HK-2 (cell line): ENCODE data around the gene HES3.
"Not testable (repeated sequence)": the region's sequence is repeated elsewhere in the genome, so short reads cannot be mapped to it uniquely, and the experiment has no call there.

Source experiments
- DNase-seq: peaks from one replicate; pipeline ENCODE4 v3.0.0-alpha.2; 2018; ENCODE audit not compliant: unreplicated experiment

The HES3 gene

DNA sequence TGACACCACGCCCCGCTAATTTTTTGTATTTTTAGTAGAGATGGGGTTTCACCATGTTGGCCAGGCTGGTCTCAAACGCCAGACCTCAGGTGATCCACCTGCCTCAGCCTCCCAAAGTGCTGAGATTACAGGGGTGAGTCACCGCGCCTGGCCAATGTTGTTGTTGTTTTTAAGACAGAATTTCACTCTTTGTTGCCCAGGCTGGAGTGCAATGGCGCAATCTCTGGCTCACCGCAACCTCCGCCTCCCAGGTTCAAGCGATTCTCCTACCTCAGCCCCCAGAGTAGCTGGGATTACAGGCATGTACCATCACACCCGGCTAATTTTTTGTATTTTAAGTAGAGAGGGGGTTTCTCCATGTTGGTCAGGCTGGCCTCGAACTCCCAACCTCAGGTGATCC lies 24.3 kb upstream of the HES3 start:
- not testable (repeated sequence) for DNase-seq

- DNase-seq: no peak
Observed at GRCh38 chr1:6220236-6220635, 23.7 kb upstream of the HES3 start.

DNA sequence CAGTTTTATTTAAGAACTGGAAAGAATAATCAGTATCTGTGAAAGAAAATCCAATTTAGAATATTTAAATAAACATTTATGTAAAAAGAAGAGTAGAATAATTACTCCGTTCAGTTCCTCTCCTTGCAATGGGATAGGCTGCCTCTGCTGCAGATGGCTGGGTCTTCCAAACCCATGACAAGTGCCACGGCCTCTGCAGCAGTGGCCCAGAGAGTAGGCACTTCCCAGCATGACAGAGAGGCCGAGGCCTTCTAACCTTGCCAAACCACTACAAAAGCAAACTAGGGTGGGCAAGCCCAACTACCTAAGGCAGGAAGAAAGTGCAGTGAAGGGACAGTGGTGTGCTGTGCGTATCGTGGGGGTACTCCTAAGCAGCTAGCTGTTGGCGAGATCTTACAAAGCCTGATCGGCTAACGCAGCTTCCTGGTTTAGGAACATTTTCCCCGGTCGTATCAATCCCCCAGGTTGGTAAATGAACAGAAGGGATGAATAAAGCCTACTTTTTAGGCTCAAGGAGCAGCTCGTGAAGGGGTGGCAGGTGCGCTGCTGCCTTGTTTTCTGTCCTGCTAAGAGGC lies 22.7 kb upstream of the HES3 start:
- DNase-seq: no peak

DNA sequence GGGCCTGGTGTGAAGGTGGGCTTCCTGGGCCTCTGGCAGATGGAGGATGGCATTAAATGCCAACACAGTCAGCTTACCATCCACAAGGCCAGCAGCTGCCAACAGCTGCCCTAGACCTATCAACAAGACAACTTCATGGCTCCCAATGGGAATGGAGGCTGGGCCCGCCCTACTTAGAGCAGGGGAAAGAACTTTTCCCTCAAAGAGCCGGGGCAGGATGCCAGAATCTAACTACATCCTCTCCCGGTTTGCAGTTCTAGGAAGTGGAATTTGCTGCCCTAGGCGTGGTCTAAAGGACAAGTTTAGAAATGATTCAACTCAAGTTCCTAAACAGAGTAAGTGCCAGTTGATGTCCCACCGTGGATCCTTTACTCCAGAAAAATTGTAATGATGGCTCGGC lies 21.3 kb upstream of the HES3 start:
- no peak for DNase-seq

- DNase-seq: no peak
Observed at GRCh38 chr1:6223617-6224016, 20.4 kb upstream of the HES3 start.

- DNase-seq: no peak
Observed at GRCh38 chr1:6224718-6225117, 19.3 kb upstream of the HES3 start.

DNA sequence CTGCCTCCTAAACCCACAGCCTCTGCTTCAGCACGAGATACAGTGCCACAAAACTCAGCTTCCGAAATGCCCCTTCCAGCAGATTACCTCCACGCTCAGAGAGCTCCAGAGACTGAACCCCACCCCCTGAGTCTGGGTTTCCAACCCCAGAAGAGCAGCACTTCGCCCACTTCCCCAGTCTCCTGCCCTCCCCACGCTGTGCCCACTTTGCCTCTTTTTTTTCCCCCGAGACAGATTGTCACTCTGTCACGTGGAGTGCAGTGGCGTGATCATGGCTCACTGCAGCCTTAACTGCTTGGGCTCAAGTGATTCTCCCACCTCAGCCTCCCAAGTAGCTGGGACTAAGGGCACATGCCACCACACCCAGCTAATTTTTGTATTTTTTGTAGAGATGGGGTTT lies 18.3 kb upstream of the HES3 start:
- no peak for DNase-seq

DNA sequence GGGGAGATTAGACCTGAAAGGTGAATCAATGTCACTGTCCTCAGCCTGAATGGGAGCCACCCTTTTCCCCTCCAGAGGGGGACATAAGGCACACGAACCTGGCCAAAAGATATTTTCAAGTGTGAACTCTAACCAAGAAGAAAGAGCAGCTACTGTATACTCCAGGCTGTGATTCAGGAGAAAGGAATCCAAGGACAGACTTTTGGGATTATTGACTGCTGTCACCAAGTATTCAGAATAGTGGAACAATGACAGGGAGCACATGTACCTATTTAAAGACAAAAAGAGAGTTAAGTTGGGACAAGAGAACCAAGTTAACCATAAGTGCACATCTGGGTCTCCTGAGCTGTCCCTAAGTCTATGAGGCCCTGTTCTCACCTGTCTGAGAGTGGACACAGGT lies 10.6 kb upstream of the HES3 start:
- no peak for DNase-seq

- DNase-seq: no peak
Observed at GRCh38 chr1:6234502-6235295, 9.3 kb upstream of the HES3 start.

DNA sequence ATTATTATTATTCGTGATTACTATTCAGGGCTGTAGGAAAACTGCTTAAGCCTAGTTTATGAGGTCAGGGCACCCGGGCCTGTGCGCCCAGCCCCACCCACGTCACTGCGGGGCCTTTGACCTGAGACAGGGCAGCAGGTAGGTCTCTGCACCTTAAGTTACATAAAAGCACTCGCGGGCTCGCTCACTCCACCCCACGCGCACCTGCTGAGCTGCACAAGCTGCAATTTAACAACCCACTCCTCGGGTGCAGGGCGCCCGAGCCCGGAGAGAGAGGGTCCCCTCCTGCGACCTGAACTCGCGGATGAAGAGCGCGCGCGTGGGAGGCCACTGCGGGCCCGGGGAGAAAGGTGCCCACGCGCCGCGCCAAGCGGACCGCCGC lies 8.7 kb upstream of the HES3 start:
- no peak for DNase-seq

DNA sequence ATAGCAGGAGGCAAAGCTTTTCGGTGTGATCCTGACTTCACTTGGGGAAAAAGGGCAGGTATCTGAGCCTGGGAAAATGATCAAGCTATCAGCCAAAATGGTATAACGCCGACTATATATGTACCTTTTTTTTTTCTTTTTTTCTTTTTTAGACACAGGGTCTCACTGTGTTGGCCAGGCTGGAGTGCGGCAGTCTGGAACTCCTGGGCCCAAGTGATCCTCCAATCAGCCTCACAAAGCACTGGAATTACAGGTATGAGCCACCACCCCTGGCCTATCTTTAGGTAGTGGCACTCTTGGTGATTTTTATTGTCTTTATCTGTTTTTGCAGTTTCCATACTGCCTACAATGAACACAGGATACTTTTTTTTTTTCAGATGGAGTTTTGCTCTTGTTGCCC lies 6.9 kb upstream of the HES3 start:
- no peak for DNase-seq

DNA sequence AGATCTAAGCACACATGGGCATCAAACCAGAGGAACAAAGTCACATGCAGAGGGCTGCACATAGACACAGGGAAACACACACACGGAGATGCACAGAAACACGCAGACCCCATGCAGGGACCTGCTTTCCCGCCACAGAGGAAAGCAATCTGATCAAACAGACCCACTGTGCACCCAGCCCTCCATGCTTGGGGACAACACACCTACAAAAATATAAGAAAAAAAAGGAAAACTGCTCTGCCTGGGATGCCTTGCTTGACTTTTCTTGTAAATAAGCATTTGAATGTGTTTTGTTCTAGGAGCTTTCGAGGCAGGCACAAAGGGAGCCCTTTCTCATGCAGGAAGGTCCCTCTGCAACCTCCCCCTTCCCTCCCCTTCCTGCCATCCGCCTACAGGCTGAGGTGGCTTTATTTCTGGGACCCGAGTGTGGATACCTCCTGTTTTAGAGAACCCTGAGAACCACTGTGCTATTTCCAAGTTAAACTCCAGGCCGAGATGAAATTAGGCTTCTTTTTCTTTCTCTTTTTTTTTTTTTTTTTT lies 4.7 kb upstream of the HES3 start:
- DNase-seq: no peak

- DNase-seq: no peak
Observed at GRCh38 chr1:6239950-6240768, 3.8 kb upstream of the HES3 start.

- no peak for DNase-seq
Observed at GRCh38 chr1:6241107-6241886, 2.7 kb upstream of the HES3 start.

DNA sequence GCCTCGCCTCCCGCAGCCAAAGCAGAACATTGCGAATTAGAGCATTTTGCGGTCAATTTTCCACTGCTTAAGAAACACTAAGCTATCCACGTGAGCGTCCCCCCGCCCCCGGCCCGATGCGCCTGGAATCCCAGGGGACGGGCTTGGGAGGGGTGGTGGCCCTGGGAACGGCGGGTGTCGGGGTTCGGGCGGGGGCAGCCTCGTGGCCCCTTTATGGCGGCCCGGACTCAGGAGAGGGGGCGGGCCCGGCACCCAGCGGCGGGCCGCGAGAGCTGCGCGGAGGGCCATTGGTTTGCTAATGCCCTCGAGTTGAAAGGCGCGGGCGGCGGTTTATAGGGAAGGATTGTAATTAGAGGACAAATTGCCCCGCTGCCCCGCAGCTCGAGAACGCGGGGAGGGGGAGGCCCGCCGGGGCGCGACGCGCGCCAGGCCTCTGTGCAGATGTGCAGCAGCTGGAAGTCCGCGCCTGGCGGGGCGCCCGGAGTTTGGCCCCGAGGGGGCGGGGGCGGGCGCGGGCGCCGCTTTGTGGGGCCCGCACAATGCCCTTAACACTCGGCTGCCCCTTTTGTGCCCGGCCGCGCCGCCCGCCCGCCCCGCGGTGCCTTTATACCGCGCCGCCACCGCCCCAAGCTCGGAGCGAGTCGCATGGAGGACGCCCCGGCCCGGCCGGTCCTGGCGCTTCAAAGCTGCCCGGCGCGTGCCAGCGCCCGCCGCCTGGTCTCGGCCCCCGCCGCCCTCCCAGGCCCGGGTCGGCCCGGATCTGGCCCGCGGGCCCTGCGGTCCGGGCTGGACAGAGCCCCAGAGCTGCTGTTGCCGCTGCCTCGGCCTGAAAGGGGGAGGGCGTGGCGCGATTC lies 1.9 kb upstream of the HES3 start:
- no peak for DNase-seq

GRCh38 chr1:6243053-6243834 lies 735 bp upstream of the HES3 start:
- DNase-seq: no peak

GRCh38 chr1:6244401-6245049 lies 546 bp downstream of the HES3 start:
- no peak for DNase-seq

DNA sequence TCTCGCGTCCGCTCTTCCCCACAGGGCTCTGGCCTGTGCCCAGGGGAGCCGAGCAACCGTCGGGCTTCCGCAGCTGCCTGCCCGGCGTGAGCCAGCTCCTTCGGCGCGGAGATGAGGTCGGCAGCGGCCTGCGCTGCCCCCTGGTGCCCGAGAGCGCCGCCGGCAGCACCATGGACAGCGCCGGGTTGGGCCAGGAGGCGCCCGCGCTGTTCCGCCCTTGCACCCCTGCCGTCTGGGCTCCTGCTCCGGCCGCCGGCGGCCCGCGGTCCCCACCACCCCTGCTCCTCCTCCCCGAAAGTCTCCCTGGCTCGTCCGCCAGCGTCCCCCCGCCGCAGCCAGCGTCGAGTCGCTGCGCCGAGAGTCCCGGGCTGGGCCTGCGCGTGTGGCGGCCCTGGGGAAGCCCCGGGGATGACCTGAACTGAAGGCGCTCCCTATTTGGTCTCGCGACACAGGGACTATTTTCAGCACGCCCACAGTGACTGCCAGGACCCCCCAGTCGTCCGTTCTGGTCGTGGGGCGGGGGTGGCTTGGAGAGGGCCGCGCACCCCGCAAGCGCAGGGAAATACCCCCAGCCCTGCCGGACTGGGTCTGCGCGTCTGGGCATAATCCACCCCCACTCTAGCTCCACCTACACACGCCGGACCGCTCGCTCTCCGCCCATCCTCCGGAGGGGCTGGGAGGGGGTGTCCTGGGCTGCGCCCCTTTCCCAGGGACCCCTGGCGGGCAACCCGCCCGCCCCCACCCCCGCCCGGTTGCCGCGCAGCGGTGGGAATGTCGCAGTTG lies 1.3 kb downstream of the HES3 start:
- DNase-seq: peak; percentile 85
